NCI-H2227 (cell line): Measurements from ENCODE around the gene ERVH48-1.
"Not testable (repeated sequence)": the region's sequence is repeated elsewhere in the genome, so short reads cannot be mapped to it uniquely, and the experiment has no call there.

Experiments used
- DNase-seq: peaks from one replicate; lab custom pipeline; 2025; ENCODE audit not compliant: unreplicated experiment; lab: John Stamatoyannopoulos, UW

The ERVH48-1 gene

DNA sequence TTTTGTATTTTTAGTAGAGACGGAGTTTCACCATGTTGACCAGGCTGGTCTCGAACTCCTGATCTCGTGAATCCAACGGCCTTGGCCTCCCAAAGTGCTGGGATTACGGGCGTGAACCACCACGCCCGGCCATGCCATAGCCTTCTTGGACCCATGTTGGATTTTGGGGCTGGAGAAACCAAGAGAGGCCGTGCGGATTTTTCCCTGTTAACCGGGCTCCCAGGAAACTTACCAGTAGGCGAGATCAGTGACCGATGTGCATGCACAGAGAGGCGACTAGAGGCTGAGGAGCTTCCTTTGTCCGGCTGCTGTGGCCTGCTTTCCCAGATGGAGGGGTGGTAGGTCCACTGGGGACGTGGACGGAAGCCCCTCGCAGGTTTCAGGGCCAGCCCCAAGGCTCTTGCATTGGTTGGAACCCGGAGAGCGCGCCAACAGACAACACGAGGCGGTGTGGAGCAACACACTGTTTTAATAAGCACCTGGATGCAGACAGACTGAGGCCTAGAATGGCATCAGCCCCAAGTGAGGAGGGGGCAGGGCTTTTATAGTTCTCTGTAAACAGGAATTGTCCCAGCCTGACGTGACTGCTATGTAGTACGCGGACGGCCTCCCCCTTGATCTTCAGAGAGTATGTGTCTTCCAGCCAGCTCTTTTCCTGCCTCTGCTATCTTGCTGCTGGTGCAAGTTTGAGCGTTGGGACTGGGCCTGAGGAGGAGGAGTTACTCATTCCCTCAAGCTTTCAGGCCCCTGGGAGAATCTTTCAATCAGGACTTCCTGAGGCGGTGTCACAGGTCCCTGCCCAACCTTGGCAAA, at the start of gene ERVH48-1:
Gene ERVH48-1, minus strand, starts transcription at position 517 of the 813 bp plus-strand sequence. CDS start 6,624 bp downstream, outside the sequence.
- no peak for DNase-seq

DNA sequence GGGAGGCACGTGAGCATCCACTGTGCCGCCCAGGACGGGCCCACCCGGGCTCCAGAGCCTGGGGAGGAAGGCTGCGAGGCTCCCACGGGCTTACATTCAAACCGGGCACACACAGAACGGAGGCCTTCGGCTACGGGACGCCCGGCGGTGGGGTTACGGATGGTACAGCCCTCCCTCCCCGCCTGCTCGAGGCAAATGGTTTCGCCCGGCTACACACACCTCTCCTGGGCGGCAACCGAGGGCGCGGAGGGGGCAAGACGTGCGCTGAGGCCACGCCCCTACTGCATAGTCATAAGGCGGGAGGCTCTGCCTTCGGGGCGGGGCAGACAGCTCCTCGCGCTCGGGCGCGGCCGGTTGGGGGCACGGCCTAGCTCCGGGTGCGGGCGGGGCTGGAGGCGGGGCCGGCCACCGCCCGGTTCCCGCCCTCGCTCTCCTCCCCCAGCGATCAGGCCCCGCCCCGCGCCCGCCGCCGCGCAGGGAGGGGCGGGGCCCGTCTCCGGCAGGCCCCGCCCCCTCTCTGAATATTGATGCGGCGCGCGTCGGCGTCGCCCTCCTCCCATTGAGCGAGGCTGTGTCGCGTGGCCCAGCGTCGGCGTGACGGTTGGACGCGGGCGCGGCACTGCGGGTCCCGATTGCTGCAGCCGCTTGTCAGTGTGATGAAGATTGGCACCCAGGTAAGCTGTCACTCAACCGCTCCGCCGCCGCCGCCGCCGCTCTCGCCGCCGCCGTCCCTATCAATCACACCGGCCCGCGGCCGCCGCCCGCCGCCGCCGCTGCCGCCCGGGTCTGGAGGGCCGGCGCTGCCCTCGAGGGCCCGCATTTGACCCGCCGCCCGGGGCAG, 48.8 kb upstream of the ERVH48-1 start, which contains the start of gene PKNOX1:
Gene PKNOX1, plus strand, starts transcription at position 572 of the 841 bp plus-strand sequence. CDS start 29,820 bp downstream, outside the sequence.
- peak; percentile 100 for DNase-seq

DNA sequence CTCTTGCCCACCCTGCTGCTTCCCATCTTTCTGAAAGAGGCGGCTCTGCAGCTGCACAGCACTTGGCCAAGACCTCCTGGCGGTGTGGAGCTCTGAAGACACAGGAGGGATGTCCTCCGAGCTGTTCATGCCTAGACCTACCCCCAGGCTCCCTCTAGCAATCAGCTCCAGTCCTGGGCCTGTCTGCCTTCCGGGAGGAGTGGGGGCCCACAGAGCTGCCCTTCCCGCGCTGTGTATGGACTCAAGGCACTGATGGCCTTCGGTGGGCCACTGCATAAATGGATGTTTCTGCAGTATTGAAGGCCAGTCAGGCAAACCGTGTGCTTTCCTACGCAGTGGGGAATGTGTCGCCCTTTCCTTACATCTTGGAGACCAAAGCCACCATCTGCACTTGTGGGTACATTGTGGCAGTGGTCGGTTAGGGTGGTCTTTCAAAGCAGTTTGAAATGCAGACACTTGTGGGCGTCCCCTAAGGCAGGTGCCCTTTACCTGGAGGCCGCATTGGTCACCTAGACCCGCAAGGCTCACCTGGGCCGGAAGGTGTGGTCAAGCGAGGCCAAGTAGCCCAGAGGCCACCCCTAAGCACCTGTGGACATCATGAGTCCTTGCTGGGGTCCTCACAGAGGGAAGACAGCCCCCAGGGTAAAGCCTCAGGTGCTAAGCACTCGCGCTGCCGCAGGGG, 48.0 kb upstream of the ERVH48-1 start:
- DNase-seq = no peak

DNA sequence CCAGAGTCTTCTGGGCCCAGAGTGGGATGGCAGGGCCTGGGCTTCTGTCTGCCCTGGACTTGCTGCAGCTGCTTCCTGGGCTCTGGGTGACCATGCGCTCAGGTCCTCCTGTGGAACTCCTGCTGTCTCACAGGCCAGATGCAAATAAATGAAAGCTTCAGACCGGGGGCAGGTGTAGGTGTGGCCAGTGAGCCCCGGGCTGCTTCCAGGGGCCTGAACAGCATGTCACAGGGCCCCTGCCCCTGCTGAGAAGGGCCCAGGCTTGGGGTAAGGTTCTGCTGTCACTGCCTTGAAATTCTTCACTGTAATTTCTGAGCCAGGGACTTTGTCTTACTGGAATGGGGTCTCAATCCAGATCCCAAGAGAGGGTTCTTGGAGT, 46.5 kb upstream of the ERVH48-1 start:
- no peak for DNase-seq

DNA sequence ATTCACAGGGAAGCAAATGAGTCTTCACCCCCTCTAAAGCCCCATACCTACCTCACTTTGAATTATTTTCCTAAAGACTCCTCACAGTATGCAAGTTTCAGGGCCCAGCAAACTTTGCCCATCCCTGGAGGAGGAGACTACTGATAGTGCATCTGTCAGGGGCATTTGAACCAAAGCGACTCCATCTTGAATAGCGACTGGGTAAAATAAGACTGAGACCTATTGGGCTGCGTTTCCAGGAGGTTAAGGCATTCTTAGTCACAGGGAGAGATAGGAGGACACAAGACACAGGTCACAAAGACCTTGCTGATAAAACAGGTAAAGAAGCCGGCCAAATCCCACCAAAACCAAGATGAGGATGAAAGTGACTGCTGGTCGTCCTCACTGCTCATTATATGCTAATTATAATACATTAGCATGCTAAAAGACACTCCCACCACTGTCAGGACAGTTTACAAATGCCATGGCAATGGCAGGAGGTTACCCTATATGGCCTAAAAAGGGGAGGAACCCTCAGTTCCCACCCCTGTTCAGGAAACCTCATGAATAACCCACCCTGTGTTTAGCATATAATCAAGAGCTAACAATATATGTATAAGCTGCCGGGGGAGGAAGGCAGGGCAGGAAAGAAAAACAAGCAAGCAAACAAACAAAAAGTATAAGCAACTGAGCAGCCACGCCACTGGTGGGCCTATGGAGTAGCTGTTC, 45.7 kb upstream of the ERVH48-1 start:
- DNase-seq = no peak

DNA sequence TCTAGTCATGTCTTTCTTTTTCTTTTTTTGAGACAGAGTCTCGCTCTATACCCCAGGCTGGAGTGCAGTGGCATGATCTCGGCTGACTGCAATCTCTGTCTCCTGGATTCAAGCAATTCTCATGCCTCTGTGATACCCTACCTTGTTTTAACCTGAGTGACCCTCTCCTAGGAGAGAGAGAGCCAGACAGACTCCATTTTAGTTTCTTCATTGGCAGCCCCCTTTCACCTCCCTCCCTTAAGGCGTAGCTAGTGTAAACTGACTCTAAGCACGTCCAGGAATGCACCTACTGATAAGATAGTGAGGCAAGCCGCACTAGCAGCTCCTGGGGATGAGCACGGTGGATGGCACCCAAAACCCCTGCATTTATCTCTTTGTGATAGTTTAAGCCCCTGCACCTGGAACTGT, 43.8 kb upstream of the ERVH48-1 start:
- DNase-seq = no peak

DNA sequence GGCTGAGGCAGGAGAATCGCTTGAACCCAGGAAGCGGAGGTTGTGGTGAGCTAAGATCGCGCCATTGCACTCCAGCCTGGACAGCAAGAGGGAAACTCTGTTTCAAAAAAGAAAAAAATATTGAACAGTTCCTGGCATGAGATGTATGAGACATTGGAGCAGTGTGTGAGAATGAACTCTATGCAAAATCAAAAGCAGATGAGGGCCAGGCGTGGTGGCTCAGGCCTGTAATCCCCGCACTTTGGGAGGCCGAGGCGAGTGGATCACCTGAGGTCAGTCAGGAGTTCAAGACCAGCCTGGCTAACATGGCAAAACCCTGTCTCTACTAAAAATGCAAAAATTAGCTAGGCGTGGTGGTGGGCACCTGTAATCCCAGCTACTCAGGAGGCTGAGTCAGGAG, 42.2 kb upstream of the ERVH48-1 start:
- DNase-seq = not testable (repeated sequence)

DNA sequence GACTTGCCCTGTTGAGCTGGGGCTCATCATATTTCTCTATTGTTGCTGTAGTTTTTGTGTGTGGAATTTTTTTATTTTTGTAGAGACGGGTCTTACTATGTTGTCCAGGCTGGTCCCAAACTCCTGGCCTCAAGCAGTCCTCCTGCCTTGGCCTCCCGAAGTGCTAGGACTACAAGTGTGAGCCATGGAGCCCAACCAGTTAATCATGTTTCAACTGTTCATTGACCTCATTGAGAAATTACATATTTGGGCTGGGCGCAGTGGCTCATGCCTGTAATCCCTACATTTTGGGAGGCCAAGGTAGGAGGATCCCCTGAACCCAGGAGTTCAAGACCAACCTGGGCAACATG, 39.8 kb upstream of the ERVH48-1 start:
- no peak for DNase-seq

DNA sequence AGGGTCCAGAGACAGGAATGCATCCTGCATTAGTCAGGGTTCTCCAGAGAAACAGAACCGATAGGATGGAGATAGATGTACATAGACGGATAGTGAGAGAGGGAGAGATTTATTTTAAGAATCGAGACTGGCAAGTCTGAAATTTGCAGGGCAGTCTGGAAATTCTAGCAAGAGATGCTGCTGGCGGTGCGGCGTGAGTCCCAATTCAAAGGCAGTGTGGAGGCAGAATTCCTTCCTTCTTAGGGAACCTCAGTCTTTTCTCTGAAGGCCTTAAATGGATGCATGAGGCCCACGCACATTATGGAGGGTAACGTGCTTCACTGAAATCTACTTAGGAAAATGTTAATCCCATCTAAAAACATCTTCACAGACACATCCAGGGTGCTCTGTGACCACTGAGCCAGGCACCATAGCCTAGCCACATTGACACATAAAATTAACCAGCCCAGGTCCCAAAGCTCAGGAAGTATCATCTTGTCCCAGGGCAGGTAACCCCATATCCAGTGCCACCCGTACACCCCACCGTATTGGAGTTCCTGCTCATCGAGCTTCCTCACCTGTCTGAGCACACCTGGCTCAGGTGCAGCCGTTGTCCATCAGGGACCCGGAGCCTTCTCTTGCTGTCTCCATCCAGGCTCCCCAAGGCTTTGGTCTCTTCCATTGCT, 39.2 kb upstream of the ERVH48-1 start:
- no peak for DNase-seq

DNA sequence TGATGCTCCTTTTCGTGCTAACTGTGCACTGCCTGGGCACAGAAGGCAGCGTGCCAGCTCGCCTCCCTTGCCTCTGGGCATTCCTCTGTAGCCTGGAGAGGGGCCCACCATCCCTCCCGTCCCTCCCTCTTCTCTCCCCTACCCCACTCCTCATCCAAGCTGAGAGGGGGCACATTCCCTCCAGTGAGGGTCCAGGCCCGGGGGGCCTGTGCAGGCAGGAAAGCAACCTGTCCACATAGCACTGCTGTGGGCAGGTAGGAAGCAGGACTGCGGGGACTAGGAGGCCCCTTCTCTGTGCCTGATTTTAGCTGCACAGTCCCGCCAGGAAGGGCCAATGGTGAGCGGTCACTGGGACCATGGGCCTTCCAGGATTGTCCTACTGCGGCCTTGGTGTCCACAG, 38.7 kb upstream of the ERVH48-1 start:
- DNase-seq = no peak

DNA sequence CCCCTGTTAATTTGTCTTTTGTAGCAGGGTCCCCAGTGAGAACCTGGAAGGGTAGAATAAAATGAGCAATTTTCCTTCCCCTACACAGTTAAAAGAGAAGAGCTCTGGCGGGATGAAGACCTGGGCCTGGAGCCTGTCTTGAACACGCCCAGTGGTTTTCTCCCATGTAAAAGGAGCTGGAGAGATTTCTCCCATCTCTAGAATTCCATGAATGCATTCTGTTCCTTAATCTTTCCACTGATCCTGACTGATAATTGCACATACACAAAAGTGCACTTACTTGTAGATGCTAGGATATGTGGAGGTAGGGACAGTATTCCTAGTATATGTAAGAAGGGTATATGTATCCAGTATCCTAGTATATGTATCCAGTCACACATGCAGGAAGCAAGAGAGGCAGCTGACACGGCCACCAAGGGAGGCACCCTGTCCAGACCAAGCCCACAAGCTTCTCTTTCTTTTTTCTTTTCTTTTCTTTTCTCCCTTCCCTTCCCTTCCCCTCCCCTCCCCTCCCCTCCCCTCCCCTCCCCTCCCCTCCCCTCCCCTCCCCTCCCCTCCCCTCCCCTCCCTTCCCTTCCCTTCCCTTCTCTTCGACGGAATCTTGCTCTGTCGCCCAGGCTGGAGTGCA, 37.1 kb upstream of the ERVH48-1 start:
- no peak for DNase-seq

DNA sequence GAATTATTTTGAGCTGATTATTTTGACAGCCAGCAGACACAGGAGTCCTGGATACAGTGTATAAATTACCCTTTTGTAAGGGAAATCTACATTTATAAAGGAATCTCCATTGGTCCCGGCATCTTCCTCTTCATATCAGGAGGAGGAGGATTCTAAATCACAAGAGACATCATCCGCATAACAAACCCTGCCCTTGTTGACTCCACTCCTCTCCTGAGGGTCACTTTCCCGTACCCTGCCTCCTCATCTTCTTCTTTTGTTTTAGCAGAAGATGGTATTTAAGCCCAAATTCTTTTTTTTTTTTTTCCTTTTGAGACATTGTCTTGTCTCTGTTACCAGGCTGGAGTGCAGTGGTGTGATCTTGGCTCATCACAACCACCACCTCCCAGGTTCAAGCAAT, 34.3 kb upstream of the ERVH48-1 start:
- DNase-seq = no peak

DNA sequence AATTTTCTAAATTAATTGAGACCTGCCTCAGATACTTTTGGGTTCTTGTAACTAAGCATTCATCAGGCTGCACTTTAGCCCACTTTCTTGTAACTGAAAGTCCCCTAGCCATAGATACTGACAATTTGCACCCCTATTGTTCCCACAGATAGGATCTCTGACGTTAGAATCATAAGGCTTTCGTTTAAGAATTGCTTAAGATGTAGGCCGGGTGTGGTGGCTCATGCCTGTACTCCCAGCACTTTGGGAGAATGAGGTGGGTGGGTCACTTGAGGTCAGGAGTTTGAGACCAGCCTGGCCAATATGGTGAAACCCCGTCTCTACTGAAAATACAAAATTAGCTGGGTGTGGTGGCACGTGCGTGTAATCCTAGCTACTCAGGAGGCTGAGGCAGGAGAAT, 32.7 kb upstream of the ERVH48-1 start:
- not testable (repeated sequence) for DNase-seq

DNA sequence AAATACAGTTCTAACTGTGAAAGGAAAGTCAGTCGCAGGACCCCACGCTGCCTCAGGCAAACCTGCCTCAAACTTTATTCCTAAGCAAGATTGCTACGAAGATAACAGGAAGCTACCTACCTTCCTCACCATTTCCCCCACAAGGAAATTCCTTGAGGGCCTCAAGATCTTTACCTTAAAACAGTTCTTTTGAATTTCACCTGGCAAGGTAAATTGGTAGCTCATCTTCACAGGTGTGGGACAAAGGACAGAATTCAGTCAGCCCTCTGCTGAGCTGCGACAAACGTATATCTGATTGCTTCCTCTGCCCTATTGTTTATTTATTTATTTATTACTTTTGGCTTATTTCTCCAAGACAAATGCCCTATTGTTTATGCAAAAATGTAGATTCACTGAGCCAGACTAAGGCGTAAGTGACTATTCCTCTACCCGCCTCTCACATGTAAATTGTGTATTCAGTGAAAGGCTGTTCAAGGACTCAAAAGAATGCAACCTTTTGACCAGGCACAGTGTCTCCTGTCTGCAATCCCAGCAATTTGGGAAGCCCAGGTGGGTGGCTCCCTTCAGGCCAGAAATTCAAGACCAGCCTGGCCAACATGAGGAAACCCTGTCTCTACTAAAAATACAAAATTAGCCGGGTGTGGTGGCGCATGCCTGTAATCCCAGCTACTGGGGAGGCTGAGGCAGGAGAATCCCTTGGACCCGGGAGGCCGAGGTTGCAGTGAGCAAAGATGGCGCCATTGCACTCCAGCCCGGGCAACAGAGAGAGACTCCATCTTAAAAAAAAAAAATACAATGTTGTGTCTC, 31.6 kb upstream of the ERVH48-1 start:
- no peak for DNase-seq

DNA sequence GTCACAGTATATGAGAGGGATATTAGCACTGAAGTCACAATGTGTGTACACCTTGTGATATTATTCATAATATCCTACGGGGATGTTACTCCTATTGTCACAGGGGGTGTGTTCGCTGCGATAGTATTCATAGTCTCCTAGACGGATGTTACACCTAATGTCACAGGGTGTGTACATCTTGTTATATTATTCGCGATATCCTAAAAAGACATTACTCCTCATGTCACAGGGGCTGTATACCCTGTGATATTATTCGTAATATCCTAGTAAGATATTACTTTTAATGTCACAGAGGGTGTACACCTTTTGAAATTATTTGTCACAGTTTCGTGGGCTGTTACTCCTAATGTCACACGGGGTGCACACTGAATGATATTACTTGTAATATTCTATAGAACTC, 25.8 kb upstream of the ERVH48-1 start:
- DNase-seq = not testable (repeated sequence)

DNA sequence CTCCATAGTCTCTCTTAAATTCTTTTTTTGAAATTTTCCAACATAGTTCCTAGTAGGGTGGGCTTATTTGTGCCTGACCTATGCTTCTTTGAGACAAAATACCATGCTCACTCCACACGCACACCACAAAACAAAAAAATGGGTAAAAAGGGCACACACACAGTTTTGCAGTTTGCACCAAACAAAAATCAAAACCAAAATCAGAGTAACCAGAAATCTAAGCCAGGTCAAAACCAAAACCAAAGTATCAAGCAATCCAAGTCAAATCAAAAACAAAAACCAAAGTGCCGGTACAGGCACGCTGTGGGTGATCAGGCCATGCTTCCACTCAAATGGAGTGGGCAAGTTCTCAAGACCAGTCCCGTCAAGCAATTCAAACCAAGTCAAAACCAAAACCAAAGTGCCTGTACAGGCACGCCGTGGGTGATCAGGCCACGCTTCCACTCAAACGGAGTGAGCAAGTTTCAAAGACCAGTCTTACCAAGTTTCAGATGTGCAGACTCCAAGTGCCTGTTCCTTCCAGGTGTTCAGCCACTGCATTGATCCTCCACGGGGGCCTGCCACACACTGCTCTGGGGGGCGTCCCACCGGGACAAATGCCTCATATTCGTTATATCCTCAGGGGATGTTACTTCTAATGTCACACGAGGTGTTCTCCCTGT, 23.8 kb upstream of the ERVH48-1 start:
- DNase-seq = not testable (repeated sequence)

DNA sequence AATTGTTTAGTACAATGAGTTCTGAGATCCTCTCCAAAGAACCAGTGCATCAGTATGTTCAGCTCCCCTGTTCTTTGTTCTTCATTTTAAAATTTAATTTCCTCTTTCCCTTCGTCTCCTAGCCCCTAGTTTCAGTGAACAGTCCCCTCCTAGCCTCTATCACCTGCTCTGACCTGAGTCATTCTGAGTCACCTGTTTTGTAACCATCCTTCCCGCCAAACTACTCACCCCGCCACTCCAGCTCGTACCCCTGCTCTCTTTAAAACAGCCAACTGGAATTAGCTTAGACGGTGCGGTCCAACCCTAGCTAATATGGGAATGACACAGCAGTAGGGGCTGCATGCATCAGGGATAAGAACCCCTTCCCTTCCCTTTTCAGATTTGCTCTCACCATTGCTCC, 16.8 kb upstream of the ERVH48-1 start:
- no peak for DNase-seq

DNA sequence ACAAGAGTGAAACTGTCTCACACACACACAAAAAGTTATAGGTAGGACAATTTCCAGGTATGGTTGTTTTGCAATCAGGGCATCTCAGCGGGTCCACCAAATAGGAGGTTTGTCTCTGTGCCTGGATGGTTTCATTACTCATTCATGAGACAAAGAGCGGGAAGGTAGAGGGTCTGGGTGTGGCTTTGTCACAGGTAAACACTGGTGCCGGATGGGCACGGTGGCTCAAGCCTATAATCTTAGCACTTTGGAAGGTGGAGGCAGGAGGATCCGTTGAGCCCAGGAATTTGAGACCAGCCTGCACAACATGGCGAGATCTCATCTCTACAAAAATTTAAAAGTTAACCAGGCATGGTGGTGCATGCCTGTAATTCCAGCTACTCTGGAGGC, 16.3 kb upstream of the ERVH48-1 start:
- DNase-seq = no peak
